EH (cell line): ENCODE measurements around the gene DAG1.
A peak's percentile ranks its signal among the peaks of the same experiment; 100 is the strongest.

ENCODE experiments used
- DNase-seq: peaks from one replicate; pipeline ENCODE4 v3.0.0-alpha.2; 2015; ENCODE audit warnings: low read depth

DAG1 gene

GRCh38 chr3:49518016-49518415 lies 47.9 kb downstream of the DAG1 start:
- no peak for DNase-seq

GRCh38 chr3:49518441-49518840 lies 48.4 kb downstream of the DAG1 start:
- DNase-seq, result no peak

DNA sequence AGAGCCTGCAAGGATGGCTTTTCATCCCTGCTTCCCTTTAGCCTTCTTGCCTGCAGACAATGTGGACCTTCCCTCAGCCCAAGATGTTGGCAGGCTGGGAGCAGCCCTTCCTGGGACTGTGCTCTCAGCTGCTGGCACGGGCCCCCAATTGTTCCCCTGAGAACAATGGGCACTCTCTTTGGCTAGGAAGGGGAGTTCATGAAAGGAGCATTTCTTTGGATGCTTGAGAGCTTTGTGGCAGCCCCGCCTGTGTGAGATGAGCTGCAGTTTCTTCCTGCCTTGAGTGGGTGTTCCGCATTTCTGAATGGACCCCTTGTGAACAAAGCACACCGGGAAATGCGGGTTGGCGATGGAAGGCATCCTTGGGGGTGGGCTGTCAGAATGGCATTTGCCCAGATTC lies 49.2 kb downstream of the DAG1 start:
- DNase-seq, result no peak

GRCh38 chr3:49519916-49520385 lies 49.9 kb downstream of the DAG1 start:
- DNase-seq, result peak; percentile 15

GRCh38 chr3:49523756-49524747 lies 54.0 kb downstream of the DAG1 start:
- DNase-seq, result no peak

DNA sequence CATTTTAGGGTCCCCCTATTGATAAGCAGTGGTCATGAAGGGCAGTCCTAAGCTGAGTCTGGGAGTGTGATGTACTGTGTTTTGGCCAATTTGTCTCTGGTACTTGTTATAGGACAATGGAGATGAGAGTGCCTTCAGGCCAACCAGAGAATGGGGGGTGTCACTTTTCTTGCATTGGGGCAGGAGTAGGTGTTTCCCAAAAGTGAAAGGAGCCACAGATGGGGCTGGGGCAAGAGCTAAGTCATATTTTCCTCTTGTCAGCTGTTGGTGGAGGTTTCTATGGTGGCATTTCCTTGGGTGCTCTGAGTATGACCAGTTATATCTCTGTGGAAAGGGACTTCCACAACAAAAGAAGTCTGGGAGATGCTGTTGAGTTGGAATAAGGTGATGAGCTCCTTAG lies 59.5 kb downstream of the DAG1 start:
- no peak for DNase-seq

- no peak for DNase-seq
Measured at GRCh38 chr3:49530231-49530630, 60.2 kb downstream of the DAG1 start.

GRCh38 chr3:49530701-49531100 lies 60.6 kb downstream of the DAG1 start:
- no peak for DNase-seq

- no peak for DNase-seq
Measured at GRCh38 chr3:49531218-49531617, 61.2 kb downstream of the DAG1 start.

- no peak for DNase-seq
Measured at GRCh38 chr3:49531715-49532114, 61.6 kb downstream of the DAG1 start.

- DNase-seq, result no peak
Measured at GRCh38 chr3:49533031-49533430, 63.0 kb downstream of the DAG1 start.

DNA sequence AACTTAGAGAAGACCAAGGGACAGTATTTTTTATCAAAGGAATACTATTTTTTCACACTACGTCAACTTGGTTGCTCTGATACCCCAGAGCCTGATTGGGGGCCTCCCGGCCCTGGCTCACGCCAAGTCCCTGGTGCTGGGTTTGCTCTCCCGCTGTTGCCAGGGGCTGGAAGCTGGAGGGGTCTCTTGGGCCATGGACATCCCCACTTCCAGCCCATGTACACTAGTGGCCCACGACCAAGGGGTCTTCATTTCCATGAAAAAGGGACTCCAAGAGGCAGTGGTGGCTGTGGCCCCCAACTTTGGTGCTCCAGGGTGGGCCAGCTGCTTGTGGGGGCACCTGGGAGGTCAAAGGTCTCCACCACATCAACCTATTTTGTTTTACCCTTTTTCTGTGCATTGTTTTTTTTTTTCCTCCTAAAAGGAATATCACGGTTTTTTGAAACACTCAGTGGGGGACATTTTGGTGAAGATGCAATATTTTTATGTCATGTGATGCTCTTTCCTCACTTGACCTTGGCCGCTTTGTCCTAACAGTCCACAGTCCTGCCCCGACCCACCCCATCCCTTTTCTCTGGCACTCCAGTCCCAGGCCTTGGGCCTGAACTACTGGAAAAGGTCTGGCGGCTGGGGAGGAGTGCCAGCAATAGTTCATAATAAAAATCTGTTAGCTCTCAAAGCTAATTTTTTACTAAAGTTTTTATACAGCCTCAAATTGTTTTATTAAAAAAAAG lies 63.9 kb downstream of the DAG1 start:
- no peak for DNase-seq

- no peak for DNase-seq
Measured at GRCh38 chr3:49534581-49535441, 64.7 kb downstream of the DAG1 start.

- no peak for DNase-seq
Measured at GRCh38 chr3:49535971-49536874, 66.2 kb downstream of the DAG1 start.

- peak; percentile 20 for DNase-seq
Measured at GRCh38 chr3:49536875-49537533, 66.9 kb downstream of the DAG1 start.

DNA sequence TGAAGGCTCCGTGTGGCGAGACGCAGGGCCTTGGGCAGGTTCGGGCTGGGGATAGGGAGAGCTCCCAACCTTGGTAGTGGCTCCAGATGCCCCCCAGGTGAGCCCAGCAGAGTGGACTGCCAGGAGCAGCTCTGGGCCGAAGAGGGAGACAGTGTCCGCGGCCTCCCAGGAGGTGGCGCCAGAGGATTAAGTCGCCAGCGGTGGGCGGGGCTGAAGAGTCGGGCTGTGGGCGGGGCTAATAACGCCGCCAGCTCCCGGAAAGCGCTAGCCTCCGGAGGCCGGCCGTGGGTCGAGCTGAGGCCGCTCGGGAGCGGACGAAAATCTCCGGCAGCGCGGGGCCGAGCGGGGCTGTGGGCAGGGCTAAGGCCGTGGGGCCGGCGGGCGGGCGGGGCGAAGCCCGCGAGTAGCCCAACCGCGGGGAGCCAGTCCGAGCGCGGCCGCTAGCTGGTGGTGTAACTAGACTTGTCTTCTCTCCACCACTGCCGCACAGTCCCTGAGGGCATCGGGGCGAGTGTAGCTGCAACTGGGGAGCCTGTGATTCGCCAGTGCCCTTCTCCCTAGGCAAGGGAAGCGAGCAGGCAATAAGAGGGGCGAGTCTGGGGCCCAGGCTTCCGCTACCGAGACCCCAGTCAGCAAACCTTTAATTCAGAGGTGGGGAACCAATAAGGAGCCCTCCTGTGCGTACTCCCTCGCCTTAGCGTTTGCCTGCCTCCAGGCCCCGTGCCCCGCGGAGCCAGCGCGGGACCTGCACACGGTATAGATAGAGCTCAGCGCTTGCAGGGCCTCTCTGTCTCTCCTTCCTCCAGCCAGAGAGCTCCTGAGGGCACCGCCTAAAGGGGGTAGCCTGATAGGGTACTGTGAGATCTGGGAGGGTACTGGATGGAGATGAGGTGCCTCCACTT lies 69.8 kb downstream of the DAG1 start:
- DNase-seq, result peak; percentile 95

- DNase-seq, result no peak
Measured at GRCh38 chr3:49552087-49552486, 82.0 kb downstream of the DAG1 start.

DNA sequence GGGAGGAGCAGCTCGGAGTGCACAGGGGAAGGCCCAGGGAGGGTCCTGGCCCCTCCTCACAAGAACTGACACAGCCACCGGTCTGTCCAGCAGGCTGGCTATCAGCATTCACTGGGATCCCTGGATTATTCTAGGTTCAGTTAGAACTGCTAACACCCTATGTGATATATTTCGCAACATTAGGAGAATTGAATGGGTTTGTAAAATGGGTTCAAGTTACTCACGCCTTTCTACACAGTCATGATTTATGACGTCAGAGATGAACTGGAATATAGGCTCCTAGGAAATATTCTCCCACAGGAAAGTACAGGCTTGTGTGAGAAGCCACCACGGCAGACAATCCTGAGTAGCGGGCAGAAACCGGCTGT lies 83.2 kb downstream of the DAG1 start:
- DNase-seq, result peak; percentile 55
